Peyer's patch (tissue), 4 donors: ENCODE data around the gene DTX4.

ENCODE experiments used
- CTCF ChIP-seq, 6 experiments: fragments of 450-650 bp in 4 of 6; fragments of 200-600 bp in 2 of 6; sonication (generic) in 1 of 6; IDR thresholded peaks; one replicate each; pipeline ENCODE4 v1.5.1; 2017 to 2019; ENCODE audit warnings: antibody characterized with exemption in 6 of 6, mild to moderate bottlenecking in 3 of 6, moderate library complexity in 1 of 6
- POLR2A ChIP-seq, 2 donors: fragments of 450-650 bp; IDR thresholded peaks; one replicate each; pipeline ENCODE4 v1.5.1; 2017; ENCODE audit warnings: antibody characterized with exemption in 2 of 2, mild to moderate bottlenecking in 2 of 2, moderate library complexity in 2 of 2

- TF ChIP-seq CTCF (IDR thresholded peaks at IDR 0.05) = no peak
- TF ChIP-seq POLR2A (IDR thresholded peaks at IDR 0.05) = no peak
Observed at GRCh38 chr11:59179121-59179520, 7.2 kb downstream of the DTX4 start.
